ENCODE results near the gene GET4.

DNA sequence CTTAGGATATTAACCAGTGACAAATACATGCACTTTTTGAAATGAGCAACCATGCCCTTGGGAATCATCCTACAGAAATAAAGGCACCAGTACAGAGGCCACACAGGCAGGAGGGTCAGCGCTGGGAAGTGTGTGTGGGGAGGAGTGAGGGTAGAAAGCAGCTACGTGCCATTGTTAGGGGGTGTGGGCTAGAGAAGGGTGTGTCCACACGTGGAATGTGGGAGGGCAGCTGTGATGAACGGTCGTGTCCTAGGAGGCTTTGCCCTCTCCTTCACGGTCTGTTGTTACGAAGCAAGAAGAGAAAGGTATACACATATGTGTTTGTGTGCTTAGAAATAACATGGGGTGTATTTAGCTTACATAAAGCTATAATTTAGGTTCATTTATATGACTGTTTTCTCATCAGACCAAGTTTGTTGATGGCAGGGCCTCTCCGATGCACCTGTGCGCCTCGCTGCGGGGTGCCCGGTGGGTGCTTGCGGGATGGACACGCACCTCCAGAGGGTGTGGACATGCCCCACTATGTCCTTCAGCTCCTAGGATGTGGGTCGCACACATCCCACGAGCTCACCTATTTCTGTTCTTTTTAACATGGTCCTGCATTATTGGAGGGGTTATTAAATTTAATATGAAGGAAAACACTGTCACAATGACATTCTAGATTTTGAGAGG is 16.9 kb upstream of the GET4 start:
- TF ChIP-seq, protein P1, sequence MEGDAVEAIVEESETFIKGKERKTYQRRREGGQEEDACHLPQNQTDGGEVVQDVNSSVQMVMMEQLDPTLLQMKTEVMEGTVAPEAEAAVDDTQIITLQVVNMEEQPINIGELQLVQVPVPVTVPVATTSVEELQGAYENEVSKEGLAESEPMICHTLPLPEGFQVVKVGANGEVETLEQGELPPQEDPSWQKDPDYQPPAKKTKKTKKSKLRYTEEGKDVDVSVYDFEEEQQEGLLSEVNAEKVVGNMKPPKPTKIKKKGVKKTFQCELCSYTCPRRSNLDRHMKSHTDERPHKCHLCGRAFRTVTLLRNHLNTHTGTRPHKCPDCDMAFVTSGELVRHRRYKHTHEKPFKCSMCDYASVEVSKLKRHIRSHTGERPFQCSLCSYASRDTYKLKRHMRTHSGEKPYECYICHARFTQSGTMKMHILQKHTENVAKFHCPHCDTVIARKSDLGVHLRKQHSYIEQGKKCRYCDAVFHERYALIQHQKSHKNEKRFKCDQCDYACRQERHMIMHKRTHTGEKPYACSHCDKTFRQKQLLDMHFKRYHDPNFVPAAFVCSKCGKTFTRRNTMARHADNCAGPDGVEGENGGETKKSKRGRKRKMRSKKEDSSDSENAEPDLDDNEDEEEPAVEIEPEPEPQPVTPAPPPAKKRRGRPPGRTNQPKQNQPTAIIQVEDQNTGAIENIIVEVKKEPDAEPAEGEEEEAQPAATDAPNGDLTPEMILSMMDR (IDR thresholded peaks at IDR 0.05): no peak
- no peak for TF ChIP-seq POLR2AphosphoS5 (IDR thresholded peaks at IDR 0.05; ENCODE audit: insufficient read depth in 1 of 2, low read depth in 1 of 2)
